SH-SY5Y (cell line): ENCODE measurements around the gene CCDC47.

ENCODE experiments used
- GATA2 ChIP-seq: IDR thresholded peaks from 2 replicates; pipeline ENCODE4 v1.6.1; 2011; ENCODE audit warnings: mild to moderate bottlenecking, low read depth, low read length
- GATA3 ChIP-seq: IDR thresholded peaks from 2 replicates; pipeline ENCODE4 v1.6.1; 2011; ENCODE audit warnings: low read depth, mild to moderate bottlenecking, low read length, moderate library complexity

DNA sequence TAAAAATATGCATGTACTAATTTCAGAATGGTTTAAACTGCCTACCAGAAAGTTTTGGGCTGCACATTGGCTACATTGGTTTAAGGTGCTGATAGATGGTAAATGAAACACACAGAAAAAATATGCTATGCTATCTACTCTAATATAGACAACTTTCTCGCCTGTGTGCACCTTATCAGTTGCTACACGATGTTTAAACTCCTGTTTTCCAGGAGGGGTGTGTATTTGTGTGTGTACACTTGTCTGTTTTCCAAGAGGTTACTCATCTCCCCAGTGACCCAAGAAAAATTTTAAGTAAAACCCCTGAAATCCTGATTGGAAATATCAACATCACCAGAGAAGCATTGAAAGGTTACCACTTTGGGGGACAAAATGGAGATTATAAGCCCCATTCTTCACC is 32.2 kb upstream of the CCDC47 start:
- no peak for TF ChIP-seq GATA2
- no peak for TF ChIP-seq GATA3
